ENCODE data around the gene B9D1.

DNA sequence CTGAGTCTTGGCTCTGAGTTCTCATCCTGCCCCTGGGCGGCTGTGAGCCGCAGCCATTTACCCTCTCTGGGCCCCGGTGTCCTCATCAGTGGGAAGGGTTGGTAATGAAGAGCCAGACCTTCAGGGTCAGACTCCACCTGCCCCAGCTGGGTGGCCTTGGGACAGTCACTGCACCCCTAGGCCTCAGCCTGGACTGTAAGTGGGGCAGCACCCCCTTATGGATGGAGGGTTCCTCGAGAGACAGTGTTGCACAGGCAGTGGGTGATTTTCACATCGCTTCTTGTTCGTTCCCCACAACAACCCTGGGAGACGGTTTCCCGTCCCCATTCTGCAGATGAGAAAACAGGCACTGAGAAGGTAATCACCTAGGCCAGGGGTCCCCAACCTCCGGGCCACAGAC, 60.5 kb downstream of the B9D1 start:
- no peak for TF ChIP-seq CTCF (IDR thresholded peaks at IDR 0.05)
- TF ChIP-seq POLR2A (IDR thresholded peaks at IDR 0.05): no peak

Measured in uterus (tissue), 2 donors.